GM23248 (cell line): ENCODE data around the gene CADM1.

Source experiments
- EZH2 ChIP-seq: fragments of 200-600 bp; sonication (generic); IDR thresholded peaks from 2 replicates; pipeline ENCODE4 v1.6.1; 2018; ENCODE audit warnings: antibody characterized with exemption, mild to moderate bottlenecking; ENCODE audit not compliant: insufficient read depth, poor library complexity, severe bottlenecking
- EZH2phosphoT487 ChIP-seq: fragments of 200-600 bp; sonication (generic); IDR thresholded peaks from 2 replicates; pipeline ENCODE4 v1.6.1; 2018; ENCODE audit warnings: antibody characterized with exemption, moderate library complexity, mild to moderate bottlenecking, low read depth; ENCODE audit not compliant: insufficient read depth

GRCh38 chr11:115347106-115347505 lies 157.1 kb downstream of the CADM1 start:
- TF ChIP-seq EZH2phosphoT487 (no peak), EZH2 (no peak)
